Measurements from ENCODE around the gene OGFOD3.

OGFOD3 gene

DNA sequence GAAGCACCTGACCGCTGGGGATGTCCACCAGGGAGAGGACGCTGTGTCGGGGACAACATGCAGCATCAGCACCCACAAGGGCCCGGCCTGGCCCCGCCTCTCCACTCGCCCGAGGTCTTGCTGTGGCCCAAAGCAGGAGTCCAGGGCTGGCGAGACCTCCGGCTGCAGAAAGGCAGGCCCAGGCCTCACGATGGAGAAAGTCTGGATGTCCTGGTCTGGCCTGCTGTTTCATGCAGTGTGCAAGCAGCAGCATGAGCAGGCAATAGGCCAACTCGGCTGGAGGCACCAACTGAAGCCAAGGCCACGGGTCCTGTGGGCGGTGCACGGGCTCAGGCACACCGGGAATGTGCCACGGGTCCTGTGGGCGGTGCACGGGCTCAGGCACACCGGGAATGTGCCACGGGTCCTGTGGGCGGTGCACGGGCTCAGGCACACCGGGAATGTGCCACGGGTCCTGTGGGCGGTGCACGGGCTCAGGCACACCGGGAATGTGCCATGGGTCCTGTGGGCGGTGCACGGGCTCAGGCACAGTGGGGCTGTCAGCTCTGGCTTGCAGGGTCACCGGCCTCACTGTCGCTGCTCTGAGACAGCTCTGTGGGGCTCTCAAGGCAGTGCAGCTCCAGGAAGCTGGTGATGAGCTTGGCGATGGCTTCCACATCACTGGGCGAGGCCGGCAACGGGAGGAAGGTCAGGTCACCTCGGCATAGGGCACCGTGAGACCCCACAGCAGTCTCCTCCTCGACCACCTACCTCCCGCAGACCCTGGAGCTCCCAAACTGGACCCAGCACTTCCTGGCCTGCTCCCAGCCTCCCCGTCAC lies 25.3 kb upstream of the OGFOD3 start:
- ATAC-seq (ENCODE audit: low read depth) (no peak), DNase-seq (ENCODE audit: low spot score) (no peak)
- Histone ChIP-seq H3K4me1 (ENCODE audit: insufficient read depth, poor library complexity, severe bottlenecking) (no peaks in the 10 kb centered on the region), H3K36me3 (ENCODE audit: low read depth) (no peaks in the 10 kb centered on the region), H3K27me3 (ENCODE audit: insufficient read depth, poor library complexity, severe bottlenecking) (no peaks in the 10 kb centered on the region), H3K4me3 (ENCODE audit: severe bottlenecking) (no peak overlapping the region), H3K9me3 (ENCODE audit: severe bottlenecking) (no peaks in the 10 kb centered on the region), H3K27ac (ENCODE audit: poor library complexity, severe bottlenecking) (no peak overlapping the region)
- TF ChIP-seq, protein P1, sequence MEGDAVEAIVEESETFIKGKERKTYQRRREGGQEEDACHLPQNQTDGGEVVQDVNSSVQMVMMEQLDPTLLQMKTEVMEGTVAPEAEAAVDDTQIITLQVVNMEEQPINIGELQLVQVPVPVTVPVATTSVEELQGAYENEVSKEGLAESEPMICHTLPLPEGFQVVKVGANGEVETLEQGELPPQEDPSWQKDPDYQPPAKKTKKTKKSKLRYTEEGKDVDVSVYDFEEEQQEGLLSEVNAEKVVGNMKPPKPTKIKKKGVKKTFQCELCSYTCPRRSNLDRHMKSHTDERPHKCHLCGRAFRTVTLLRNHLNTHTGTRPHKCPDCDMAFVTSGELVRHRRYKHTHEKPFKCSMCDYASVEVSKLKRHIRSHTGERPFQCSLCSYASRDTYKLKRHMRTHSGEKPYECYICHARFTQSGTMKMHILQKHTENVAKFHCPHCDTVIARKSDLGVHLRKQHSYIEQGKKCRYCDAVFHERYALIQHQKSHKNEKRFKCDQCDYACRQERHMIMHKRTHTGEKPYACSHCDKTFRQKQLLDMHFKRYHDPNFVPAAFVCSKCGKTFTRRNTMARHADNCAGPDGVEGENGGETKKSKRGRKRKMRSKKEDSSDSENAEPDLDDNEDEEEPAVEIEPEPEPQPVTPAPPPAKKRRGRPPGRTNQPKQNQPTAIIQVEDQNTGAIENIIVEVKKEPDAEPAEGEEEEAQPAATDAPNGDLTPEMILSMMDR (IDR thresholded peaks at IDR 0.05; ENCODE audit: poor library complexity, severe bottlenecking), result no peak

DNA sequence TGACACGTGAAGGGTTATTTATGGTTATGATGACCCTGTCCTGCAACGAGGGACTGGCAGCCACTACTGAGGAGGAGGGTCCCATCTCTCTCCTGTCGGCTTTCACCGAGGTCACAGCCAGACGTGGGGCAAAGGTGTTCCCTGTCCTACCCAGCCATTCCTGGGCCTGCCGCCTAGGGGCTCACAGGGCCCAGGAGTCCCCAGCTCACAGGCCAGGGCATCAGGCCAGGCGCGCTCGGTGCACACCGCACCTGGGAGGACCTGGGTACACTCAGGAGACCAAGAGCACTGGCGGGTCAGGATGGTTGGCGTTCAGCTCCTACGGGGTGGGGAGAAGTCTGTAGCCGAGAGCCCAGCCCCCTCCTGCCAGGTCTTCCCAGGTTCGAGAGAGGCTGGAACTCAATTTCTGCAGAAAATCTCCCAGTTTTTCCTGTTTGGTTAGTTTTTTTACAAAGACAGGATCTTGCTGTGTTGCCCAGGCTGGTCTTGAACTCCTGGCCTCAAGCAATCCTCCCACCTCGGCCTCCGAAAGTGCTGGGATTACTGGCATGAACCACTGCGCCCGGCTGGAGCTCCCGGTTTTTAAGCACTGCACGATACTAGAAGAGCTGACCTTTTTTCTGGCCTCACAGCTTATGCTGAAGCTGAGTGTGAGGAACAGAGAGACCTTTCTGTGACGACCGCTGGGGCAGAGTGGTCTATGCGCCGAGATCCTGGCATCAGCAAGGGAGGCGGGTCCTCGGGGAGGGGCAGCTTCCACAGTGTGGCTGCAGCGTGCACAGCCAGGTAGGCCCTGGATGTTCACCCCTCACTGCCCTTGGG lies 24.5 kb upstream of the OGFOD3 start:
- ATAC-seq (ENCODE audit: low read depth) (no peak), DNase-seq (ENCODE audit: low spot score) (no peak)
- H3K4me3 ChIP-seq (ENCODE audit: severe bottlenecking), result no peak overlapping the region
- H3K4me1 ChIP-seq (ENCODE audit: insufficient read depth, poor library complexity, severe bottlenecking), result no peaks in the 10 kb centered on the region
- no peak overlapping the region for H3K27ac ChIP-seq (ENCODE audit: poor library complexity, severe bottlenecking)
- H3K36me3 ChIP-seq (ENCODE audit: low read depth), result no peaks in the 10 kb centered on the region
- TF ChIP-seq, protein P1 (IDR thresholded peaks at IDR 0.05; ENCODE audit: poor library complexity, severe bottlenecking), result no peak
- H3K9me3 ChIP-seq (ENCODE audit: severe bottlenecking), result no peaks in the 10 kb centered on the region
- H3K27me3 ChIP-seq (ENCODE audit: insufficient read depth, poor library complexity, severe bottlenecking), result no peaks in the 10 kb centered on the region

DNA sequence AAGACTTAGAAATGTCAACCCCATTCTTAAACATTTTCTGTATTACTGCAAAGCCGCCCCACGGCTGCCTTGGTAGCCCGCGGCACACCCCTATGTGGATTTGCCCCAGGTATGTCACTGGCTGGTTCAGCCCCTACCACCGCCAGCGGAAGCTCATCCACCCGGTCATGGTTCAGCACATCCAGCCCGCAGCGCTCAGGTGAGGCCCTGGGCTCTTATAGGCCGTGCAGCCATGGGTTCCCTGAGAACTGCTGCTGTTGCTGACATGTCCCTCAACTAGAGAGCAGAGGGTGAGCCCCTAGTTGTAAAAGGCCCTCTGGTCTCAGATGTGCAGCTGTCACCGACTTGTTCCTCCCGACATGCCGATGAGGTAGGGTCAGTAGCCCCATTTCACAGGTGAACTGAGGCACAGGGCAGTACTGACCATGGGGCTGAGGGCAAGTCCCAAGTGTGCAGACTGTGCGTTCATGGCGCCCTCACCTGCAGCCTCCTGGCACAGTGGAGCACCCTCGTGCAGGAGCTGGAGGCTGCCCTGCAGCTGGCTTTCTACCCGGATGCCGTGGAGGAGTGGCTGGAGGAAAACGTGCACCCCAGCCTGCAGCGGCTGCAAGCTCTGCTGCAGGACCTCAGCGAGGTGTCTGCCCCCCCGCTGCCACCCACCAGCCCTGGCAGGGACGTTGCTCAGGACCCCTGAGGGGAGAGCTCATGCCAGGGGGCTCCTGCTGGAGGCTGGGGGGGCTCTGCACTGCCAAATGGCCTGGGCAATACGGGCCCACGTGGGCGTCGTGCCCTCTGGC lies 23.5 kb upstream of the OGFOD3 start:
- Histone ChIP-seq H3K9me3 (ENCODE audit: severe bottlenecking) (no peaks in the 10 kb centered on the region), H3K27me3 (ENCODE audit: insufficient read depth, poor library complexity, severe bottlenecking) (no peaks in the 10 kb centered on the region), H3K27ac (ENCODE audit: poor library complexity, severe bottlenecking) (no peak overlapping the region), H3K4me1 (ENCODE audit: insufficient read depth, poor library complexity, severe bottlenecking) (no peaks in the 10 kb centered on the region), H3K36me3 (ENCODE audit: low read depth) (no peaks in the 10 kb centered on the region), H3K4me3 (ENCODE audit: severe bottlenecking) (no peak overlapping the region)
- TF ChIP-seq, protein P1 (IDR thresholded peaks at IDR 0.05; ENCODE audit: poor library complexity, severe bottlenecking), result no peak
- ATAC-seq (ENCODE audit: low read depth) (no peak), DNase-seq (ENCODE audit: low spot score) (no peak)

DNA sequence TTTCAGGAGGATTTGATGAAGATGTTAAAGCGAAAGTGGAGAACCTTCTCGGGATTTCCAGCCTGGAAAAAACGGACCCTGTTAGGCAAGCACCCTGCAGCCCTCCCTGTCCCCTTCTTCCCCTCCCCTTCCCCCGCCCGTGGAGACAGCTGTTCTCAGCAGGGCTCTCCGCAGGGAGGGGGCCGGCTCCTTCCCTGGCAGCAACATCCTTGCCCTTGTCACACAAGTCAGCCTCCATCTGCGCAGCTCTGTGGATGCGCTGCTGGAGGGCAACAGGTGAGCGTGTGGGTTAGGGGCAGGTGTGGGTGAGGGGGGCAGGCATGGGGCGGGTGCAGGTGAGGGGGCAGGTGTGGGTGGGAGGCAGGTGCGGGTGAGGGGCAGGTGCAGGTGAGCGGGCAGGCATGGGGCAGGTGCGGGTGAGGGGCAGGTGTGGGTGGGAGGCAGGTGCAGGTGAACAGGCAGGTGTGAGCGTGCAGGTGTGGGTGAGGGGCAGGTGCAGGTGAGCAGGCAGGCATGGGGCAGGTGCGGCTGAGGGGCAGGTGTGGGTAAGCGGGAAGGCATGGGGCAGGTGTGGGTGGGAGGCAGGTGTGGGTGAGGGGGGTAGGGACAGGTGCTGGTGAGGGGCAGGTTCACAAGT lies 22.7 kb upstream of the OGFOD3 start:
- Histone ChIP-seq H3K4me1 (ENCODE audit: insufficient read depth, poor library complexity, severe bottlenecking) (no peaks in the 10 kb centered on the region), H3K27ac (ENCODE audit: poor library complexity, severe bottlenecking) (no peak overlapping the region), H3K27me3 (ENCODE audit: insufficient read depth, poor library complexity, severe bottlenecking) (no peaks in the 10 kb centered on the region), H3K4me3 (ENCODE audit: severe bottlenecking) (no peak overlapping the region), H3K9me3 (ENCODE audit: severe bottlenecking) (no peaks in the 10 kb centered on the region), H3K36me3 (ENCODE audit: low read depth) (no peaks in the 10 kb centered on the region)
- DNase-seq (ENCODE audit: low spot score), result no peak
- no peak for ATAC-seq (ENCODE audit: low read depth)
- TF ChIP-seq, protein P1 (IDR thresholded peaks at IDR 0.05; ENCODE audit: poor library complexity, severe bottlenecking), result no peak
